HG03175 (cell line): ENCODE data around the gene HERC6.
"Not testable (repeated sequence)": the region's sequence is repeated elsewhere in the genome, so short reads cannot be mapped to it uniquely, and the experiment has no call there.

Experiments
- ATAC-seq: cut with Tn5 transposase; IDR thresholded peaks from one replicate; pipeline ENCODE4 v1.9.1; 2021; ENCODE audit warnings: mild to moderate bottlenecking, moderate library complexity; ENCODE audit not compliant: unreplicated experiment

HERC6 gene

DNA sequence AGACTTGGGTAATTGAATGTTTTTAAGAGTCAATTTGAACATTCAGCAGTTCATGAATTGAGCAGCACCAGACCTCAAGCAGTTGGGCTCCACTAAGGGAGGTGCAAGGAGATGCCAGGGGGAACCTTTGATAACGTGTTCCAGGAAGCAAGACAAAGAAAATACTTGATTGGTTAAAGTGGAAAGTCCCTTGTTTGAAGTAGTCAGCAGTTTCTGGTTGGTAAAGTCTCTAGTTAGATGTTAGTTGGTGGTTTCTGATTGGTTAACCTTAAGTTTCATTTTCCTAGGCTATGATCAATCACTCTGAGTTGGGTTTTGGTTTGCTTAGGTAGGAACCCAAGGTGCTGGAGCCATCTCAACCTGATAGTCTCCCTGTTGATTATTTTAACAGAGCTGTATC lies 4.0 kb downstream of the HERC6 start:
- ATAC-seq: peak; percentile 34

DNA sequence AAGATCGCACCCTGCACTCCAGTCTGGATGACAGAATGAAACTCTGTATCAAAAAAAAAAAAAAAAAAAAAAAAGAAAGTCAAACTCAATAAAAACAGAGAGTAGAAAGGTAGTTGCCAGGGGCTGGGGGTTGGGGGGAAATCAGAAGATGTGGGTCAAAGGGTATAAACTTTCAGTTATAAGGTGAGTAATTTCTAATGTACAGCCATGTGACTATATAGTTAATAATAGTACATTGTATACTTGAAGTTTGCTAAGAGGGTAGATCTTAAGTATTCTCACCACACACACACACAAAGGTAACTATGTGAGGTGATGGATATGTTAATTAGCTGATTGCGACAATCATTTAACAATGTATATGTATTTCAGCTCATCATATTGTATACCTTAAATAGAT lies 11.5 kb downstream of the HERC6 start:
- ATAC-seq: no peak

DNA sequence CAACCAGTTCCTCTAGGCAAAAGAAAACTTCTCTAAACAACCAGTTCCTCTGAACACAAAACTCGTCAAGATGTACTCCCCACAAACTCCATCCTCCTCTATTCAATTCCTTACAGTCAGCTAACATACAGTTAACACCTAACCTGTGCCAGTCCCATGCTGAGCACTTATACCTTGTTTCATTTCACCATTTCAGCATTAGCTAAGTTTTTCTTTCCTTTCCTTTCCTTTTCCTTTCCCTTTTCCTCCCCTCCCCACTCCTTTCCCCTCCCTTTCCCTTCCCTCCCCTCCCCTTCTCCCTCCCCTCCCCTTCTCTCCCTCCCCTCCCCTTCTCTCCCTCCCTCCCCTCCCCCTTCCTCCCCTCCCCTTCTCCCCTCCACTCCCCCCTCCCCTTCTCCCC lies 13.1 kb downstream of the HERC6 start:
- ATAC-seq: no peak

DNA sequence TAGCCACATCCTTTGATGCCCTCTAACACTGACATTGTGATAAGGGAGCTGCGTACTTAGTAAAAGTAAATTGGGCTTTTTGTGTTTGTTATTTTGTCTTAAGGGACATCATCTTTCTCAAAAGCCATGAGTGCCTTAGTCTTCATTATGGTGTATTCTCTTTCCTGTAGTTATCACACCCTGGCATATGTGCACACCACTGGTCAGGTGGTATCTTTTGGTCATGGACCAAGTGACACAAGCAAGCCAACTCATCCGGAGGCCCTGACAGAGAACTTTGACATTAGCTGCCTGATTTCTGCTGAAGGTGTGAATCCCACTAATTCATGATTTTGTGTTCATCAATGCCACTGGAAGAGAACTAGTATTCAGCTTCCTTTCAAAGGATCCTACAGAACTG lies 18.0 kb downstream of the HERC6 start:
- no peak for ATAC-seq

DNA sequence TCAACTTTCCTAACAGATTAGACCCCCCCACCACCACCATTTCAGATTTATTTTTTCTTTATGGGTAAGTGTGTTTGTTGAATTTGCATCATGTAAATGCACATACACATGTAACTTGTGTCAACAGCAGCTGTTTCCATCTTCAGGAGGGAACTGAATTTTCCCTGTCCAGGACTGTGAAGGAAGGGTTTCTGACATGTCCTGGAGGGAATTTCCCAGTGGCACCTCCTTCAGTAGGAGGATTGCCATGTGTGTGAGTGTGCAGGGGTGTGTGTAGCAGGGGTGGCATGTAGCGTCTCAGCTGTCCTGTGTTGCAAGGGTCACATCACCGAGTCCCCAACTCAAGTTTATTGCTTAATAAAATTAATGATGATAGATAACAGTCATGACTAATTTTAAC lies 19.7 kb downstream of the HERC6 start:
- ATAC-seq: no peak

DNA sequence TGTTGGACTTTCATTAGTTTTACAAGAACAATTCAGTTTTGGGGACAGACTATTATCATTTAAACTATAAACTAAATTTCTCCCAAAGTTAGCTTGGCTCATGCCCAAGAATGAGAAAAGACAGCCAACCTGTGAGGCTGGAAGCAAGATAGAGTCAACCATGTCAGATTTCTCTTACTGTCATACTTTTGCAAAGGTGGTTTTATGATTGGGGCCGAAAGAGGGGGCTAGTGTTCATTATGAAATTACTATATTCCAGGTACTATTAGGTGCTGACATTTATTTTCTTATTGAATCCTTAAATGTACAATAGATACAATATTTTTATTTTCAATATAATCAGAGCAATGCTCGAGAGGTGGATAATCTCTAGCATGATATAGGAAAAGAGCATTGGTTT lies 30.6 kb downstream of the HERC6 start:
- no peak for ATAC-seq

DNA sequence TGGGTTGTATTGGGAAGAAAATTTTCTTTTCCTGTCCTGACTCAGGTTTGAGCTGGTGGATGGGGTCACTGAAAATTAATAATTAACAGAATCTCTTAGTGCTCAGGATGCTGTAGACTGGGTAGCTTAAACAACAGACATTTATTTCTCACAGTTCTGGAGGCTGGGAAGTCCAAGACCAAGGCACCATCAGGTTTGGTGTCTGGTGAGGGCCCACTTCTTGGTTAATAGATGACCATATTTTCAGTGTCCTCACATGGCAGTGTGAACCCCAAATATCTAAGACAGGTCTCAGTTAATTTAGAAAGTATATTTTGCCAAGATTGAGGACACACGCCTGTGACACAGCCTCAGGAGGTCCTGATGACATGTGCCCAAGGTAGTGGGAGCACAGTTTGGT lies 31.1 kb downstream of the HERC6 start:
- ATAC-seq: no peak

DNA sequence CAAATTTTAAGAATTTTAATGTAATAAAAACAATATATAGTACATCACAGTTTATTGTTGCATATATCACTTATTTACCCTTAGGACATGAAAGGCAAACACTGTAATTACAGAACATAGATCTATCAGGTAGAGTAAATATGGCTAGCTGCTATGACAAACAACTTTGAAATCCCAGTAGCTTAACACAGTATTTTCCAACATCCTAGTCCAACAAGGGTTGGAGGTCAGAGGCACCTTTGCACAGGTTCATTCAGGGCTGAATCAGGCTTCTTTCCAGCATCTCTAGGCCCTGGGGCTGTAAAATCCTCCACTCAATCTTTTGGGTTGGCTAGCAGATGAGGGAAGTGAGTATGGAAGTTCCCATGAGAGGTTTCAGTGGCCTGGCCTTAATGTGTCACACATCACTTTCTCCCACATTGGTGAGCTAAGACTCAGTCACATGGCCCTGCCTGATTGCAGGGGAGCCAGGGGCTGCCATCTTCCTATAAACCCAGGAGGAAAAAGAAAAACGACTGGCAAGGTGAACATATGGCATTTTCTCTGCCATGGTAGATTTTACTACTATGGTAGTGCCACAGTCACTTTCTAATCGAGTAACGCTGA lies 32.9 kb downstream of the HERC6 start:
- no peak for ATAC-seq

DNA sequence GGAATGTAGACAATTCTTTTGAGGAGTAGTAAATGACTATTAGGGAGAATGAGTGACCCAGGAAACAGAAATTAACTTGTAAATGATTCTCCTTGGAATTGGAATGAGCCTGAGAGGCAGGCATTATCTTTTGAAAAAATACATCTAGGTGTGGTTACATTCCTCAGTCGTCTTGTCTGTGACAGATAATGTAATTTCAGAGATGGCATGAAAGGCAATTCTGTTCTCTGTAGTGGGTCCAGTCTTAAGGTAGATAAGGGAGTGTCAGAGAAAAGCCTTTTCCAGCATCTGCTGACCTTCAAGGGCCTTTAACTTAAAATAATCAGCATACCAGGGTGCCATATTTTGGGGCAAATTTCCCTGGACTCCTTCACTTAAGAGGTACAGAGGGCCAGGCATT lies 35.1 kb downstream of the HERC6 start:
- no peak for ATAC-seq

DNA sequence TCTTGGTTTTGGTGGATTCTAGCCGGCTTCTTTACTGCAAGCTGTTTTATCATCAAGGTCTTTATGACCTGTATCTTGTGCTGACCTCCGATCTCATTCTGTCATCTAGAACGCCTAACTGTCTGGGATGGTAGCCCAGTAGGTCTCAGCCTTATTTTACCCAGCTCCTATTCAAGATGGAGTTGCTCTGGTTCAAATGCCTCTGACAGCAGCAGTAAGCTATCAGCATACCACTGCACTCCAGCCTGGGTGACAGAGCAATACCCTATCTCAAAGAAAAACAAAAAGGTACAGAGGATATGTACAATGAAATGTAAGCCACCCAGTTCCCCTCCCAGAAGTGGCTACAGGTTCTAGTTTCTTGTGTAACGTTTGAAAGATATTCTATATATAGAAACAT lies 36.1 kb downstream of the HERC6 start:
- no peak for ATAC-seq

DNA sequence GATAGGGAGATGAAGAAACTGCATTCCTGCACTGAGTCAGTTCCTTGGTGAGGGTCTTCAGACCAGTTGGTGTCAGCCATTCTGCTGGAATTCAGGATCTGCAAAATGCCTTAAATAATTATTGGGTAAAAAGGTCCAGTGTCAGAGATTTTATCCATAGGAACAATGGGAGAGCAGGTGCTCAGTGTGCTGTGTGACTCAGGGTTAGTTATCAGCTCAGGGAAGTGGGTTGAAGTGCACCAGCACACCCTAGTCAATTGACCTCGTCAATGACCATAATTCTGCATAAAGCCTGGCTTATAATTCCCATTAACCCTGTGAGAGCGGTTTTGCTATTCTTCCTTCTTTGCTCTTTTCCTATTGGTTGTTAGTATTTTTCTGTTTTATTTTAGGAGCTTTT lies 37.3 kb downstream of the HERC6 start:
- ATAC-seq: no peak

DNA sequence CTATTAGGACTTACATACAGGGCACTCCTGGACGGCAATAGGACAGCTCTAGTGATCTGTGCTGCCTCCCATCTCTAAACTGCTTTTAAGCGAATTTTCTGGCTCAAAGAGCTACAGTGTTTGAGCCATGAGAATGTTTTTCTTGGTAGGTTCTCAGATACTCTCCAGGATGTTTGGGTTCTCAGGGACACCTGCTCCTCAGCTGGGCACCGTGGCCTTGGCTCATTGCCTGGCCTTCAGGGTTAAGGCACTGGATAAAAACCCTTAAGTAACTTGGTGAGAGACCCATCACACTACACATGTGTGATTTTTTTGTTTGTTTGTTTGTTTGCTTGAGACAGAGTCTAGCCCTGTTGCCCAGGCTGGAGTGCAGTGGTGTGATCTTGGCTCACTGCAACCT lies 39.8 kb downstream of the HERC6 start:
- no peak for ATAC-seq

DNA sequence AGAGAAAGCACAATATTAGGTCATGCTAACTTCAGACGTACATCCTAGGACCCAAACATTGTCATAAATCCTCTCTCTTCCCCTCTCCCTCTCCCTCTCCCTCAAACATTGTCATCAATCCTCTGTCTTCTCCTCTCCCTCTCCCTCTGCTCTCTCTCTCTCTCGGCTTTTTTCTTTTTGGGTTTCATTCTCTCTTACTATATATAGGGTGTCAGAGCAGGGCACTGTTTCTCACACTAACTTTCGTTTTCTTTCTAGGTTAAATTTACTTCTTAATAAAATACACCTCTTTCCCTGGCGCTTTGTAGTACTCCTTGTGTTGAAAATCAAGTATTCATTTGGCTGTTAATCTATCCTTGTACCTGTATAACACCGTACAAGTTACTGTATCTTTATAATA lies 41.2 kb downstream of the HERC6 start:
- ATAC-seq: peak; percentile 69

DNA sequence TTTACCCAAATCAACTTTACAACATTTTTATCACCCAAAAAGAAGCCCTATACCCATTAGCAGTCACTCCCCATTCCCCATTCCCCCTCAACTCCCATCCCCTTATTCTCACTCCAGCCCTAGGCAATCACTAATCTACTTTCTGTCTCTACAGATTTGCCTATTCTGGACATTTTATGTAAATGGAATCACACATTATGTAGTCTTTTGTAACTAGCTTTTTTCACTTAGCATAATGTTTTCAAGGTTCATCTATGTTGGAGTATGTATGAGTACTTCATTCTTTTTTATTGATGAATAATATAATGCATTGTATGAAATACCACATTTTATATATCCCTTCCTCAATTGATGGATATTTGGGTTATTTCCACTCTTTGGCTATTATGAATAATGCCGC lies 42.2 kb downstream of the HERC6 start:
- no peak for ATAC-seq

DNA sequence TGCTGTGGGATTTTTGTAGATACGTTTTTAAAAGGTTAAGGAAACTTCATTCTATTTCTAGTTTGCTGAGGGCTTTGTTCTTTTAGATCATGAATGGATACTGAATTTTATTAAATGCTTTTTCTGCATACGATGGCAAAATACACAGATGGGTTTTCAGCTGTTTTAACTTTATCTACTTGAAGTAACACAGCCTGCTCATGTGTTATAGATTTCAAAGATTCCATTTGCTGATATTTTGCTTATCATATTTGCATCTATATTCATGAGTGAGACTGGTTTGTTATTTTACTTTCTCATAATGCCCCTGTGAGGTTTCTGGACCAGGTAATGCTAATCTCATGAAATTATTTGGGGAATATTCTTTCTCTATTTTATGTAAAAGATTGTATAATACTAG lies 43.8 kb downstream of the HERC6 start:
- ATAC-seq: no peak

DNA sequence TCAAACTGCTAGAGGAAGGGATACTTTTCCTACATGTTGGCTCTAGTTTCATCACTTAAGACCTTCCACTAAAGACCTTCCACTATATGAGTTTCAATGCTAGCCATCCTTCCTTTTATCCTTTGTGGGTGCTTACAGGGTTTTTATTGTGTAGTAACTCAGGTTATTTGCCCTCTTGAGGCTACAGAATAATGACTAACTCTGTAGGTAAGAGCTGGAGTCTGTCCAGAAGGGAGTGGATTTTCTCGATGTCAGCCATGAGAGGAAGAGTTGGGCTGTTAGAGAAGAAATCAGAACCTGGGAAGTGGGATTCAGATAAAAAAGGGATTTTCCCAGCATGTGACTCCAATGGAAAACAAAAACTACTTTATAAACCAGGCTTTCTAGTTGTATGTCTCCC lies 50.7 kb downstream of the HERC6 start:
- ATAC-seq: no peak

DNA sequence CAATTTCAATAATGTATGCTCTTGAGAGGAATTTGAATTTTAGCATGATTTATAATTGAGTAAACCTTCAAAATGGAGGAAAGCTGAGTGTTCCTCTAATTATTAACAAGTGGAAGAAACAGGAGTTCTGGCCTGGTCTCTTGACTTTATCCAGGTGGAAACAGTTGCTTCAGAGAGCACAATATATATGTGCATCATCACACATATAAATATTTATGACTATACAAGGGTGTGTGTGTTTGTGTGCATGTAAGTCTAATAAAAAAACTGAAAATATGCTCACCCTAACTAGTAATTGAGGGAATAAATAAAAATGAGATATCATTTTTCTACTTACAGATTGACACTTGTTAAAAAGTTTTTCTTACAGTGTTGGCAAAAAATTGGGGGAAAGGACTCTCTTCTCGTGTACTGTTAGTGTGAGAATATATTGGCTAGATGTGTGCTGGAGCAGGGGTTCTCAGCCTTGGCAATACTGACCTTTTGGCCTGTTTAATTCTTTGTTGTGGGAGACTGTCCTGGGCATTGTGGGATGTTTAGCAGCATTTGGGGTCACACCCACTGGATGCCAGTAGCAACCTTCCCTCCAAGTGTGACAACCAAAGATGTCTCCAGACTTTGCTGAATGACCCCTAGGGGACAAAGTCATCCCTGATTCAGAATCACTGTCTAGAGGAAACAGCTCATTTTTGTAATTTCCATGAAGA lies 57.5 kb downstream of the HERC6 start:
- no peak for ATAC-seq

DNA sequence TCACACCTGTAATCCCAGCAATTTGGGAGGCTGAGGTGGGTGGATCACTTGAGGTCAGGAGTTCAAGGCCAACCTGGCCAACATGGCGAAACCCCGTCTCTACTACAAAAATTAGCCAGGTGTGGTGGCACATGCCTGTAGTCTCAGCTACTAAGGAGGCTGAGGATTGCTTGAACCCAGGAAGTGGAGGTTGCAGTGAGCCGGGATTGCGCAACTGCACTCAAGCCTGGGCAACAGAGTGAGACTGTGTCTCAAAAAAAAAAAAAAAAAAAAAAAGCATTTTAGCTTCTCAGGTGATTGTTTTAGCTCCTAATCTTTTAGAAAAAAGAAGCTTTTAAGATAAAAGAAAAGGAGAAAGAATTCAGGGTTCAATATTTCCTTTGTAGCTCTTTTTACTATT lies 59.2 kb downstream of the HERC6 start:
- ATAC-seq: not testable (repeated sequence)

DNA sequence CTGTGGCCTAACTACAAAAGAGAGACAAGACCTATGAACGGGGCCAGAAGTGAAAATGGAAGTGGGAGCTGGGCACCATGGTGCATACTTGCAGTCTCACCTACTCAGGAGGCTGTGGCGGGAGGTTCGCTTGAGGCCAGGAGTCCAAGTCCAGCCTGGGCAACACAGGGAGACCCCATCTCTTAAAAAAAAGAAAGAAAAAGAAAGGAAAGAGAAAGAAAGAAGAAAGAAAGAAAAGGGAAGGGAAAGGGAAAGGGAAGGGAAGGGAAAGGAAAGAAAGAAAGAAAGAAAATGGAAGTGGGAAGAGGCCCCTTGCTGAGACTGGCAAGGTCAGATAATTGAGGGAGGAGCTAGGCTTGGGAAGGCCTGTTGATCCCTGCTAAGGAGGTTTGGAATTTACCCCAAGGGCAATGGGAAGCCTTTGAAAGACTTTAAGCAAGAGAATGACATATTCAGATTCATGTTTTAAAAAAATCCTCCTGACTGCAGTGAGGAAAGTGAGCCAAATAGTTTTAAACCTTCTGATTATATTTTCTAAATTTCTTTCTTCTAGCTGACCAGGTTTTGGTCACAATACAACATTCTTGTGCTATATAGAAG lies 60.6 kb downstream of the HERC6 start:
- no peak for ATAC-seq

DNA sequence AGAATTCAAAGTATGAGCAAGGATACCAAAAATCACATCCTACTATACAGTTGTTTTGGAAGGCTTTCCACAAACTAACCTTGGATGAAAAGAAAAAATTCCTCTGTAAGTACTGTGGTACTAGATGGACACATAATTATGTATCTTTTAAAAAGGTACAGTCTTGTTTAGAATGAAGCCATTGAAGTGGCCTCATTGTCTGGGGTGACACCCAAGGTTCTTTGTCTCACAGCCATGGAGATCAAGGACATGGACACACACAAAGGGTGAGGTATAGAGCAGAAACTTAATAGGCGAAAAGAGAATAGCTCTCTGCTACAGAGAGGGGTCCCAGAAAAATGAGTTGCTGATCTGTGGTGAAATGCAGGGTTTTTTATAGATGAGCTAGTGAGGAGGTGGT lies 61.5 kb downstream of the HERC6 start:
- no peak for ATAC-seq

DNA sequence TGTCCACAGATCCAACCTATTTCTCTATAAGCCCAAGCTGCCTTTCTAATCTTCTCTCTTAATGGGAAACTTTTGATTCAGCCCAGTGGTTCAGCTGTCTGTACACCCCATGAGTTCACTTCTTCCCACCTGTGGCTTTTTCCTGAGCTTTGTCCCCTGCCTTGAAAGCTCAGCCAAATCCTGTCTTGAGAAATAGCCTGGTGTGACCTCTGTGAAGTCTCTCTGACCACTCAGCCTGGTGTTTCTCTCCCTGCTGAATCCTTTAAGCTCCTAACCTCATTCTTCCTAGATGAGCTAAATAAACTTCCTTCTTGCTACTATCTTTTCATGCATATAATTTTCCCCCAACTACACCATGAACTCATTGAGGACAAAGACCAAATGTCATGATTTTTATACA lies 63.0 kb downstream of the HERC6 start:
- ATAC-seq: no peak

DNA sequence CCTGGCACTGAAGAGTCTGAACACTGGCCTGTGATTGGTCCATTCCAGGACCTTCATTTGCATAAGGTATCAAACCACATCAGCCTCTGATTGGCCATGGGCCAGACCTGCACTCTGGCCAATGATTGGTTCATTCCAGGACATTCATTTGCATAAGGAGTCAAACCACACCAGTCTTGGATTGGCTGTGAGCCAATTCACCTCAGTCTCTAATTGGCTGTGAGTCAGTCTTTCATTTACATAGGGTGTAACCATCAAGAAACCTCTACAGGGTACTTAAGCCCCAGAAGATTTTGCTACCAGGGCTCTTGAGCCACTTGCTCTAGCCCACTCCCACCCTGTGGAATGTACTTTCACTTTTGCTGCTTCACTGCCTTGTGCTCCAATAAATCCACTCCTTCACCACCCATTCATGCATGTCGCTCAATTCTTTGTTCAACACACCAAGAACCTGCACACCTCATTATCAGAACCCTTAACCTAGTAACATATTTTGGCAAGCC lies 64.1 kb downstream of the HERC6 start:
- no peak for ATAC-seq
